Adipocyte (in vitro differentiated cells): ENCODE data around the gene GOLGA8B.
"Not testable (repeated sequence)": the region's sequence is repeated elsewhere in the genome, so short reads cannot be mapped to it uniquely, and the experiment has no call there.

Source experiments
- DNase-seq: peaks from one replicate; pipeline ENCODE4 v3.0.0-alpha.2; 2015; ENCODE audit warnings: low read depth
- H3K27me3 ChIP-seq: replicated peaks from 2 replicates; pipeline ENCODE4 v1.7.0; 2013; ENCODE audit warnings: mild to moderate bottlenecking, low read length, moderate library complexity; ENCODE audit not compliant: control insufficient read depth, insufficient read depth
- H3K36me3 ChIP-seq: 2 replicates; pipeline ENCODE4 v1.7.0; 2013; ENCODE audit warnings: low read length, mild to moderate bottlenecking, moderate library complexity; ENCODE audit not compliant: control insufficient read depth, insufficient read depth, severe bottlenecking
- H3K4me1 ChIP-seq: 2 replicates; pipeline ENCODE4 v1.7.0; 2013; ENCODE audit warnings: mild to moderate bottlenecking, low read length, moderate library complexity; ENCODE audit not compliant: control insufficient read depth, insufficient read depth
- H3K4me3 ChIP-seq: 2 replicates; pipeline ENCODE4 v1.7.0; 2013; ENCODE audit warnings: mild to moderate bottlenecking, low read length, moderate library complexity
- H3K9ac ChIP-seq: 2 replicates; pipeline ENCODE4 v1.7.0; 2013; ENCODE audit warnings: mild to moderate bottlenecking, low read length, moderate library complexity
- H3K9me3 ChIP-seq: 2 replicates; pipeline ENCODE4 v1.7.0; 2013; ENCODE audit warnings: mild to moderate bottlenecking, low read length, moderate library complexity; ENCODE audit not compliant: control insufficient read depth

GOLGA8B gene

GRCh38 chr15:34554126-34554525 lies 29.3 kb downstream of the GOLGA8B start:
- H3K4me3 ChIP-seq, H3K4me1 ChIP-seq, H3K9ac ChIP-seq, H3K36me3 ChIP-seq, H3K27me3 ChIP-seq, DNase-seq, H3K9me3 ChIP-seq: not testable (repeated sequence)

GRCh38 chr15:34550129-34550528 lies 33.3 kb downstream of the GOLGA8B start:
- H3K4me3 ChIP-seq, DNase-seq, H3K9me3 ChIP-seq, H3K9ac ChIP-seq, H3K36me3 ChIP-seq, H3K4me1 ChIP-seq, H3K27me3 ChIP-seq: not testable (repeated sequence)

DNA sequence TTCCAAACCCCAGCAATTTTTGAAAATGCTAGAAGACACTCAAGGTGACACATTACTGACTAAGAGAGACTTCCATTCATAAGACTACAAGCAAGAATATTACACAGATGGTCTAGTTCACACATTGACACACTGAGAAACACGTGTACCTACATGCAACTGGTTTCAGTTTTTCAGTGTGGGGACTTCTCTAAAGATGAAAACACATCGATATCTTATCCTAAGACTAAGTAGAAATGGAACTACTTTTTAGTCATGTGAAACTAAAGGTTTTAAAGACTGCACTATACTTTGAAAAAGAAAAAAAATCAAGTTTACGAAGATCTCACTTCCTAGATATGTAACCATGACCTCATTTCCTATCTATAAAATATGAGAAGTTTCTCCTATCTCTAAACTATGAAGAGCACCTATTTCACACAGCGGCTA lies 34.1 kb downstream of the GOLGA8B start:
- H3K36me3 ChIP-seq, H3K9me3 ChIP-seq, H3K4me1 ChIP-seq, H3K9ac ChIP-seq, H3K4me3 ChIP-seq, H3K27me3 ChIP-seq, DNase-seq: not testable (repeated sequence)

- not testable (repeated sequence) for H3K27me3 ChIP-seq, H3K4me1 ChIP-seq, H3K36me3 ChIP-seq, H3K4me3 ChIP-seq, DNase-seq, H3K9me3 ChIP-seq, H3K9ac ChIP-seq
Observed at GRCh38 chr15:34543860-34544649, 39.4 kb downstream of the GOLGA8B start.

GRCh38 chr15:34535857-34536256 lies 47.6 kb downstream of the GOLGA8B start:
- not testable (repeated sequence) for H3K27me3 ChIP-seq, H3K4me3 ChIP-seq, H3K36me3 ChIP-seq, DNase-seq, H3K9ac ChIP-seq, H3K9me3 ChIP-seq, H3K4me1 ChIP-seq
